HepG2 (cell line): ENCODE results near the gene HAGH. TPM values are rescaled to one million over a fixed set of nuclear protein-coding genes. Genes with fewer than 3 reads are reported as not detected.

Source experiments
- ATF3 ChIP-seq: sonication (generic); formaldehyde crosslinking; IDR thresholded peaks from 2 replicates; pipeline ENCODE4 v1.4.0; 2020; ENCODE audit warnings: missing genetic modification reagents
- HDAC1 ChIP-seq: sonication (generic); formaldehyde crosslinking; IDR thresholded peaks from 2 replicates; pipeline ENCODE4 v1.5.1; 2020; ENCODE audit warnings: mild to moderate bottlenecking, missing genetic modification reagents
- KLF11 ChIP-seq: IDR thresholded peaks from 2 replicates; pipeline ENCODE4 v1.6.1; 2016; ENCODE audit warnings: missing compliant biosample characterization
- PCBP2 ChIP-seq: fragments of 200-400 bp; formaldehyde crosslinking; optimal IDR thresholded peaks from 2 replicates; pipeline ENCODE3; 2018; ENCODE audit warnings: low read length, low read depth; ENCODE audit not compliant: poor library complexity, severe bottlenecking
- RXRA ChIP-seq: sonication (generic); formaldehyde crosslinking; IDR thresholded peaks from 2 replicates; pipeline ENCODE4 v1.5.1; 2020; ENCODE audit warnings: missing genetic modification reagents
- TBX2 ChIP-seq: sonication (generic); formaldehyde crosslinking; IDR thresholded peaks from 2 replicates; pipeline ENCODE4 v1.5.0; 2020; ENCODE audit warnings: missing genetic modification reagents, mild to moderate bottlenecking, borderline replicate concordance
- TEAD3 ChIP-seq: optimal IDR thresholded peaks from 2 replicates; pipeline ENCODE3; 2016; ENCODE audit warnings: borderline replicate concordance
- TIGD3 ChIP-seq: sonication (generic); formaldehyde crosslinking; IDR thresholded peaks from 2 replicates; pipeline ENCODE4 v1.5.1; 2020; ENCODE audit warnings: mild to moderate bottlenecking, missing genetic modification reagents, borderline replicate concordance
- ZBTB2 ChIP-seq: sonication (generic); formaldehyde crosslinking; IDR thresholded peaks from 2 replicates; pipeline ENCODE4 v1.8.0; 2022; ENCODE audit warnings: low read depth, missing genetic modification reagents
- ZBTB7A ChIP-seq: sonication (generic); formaldehyde crosslinking; IDR thresholded peaks from 2 replicates; pipeline ENCODE4 v1.8.0; 2022; ENCODE audit warnings: mild to moderate bottlenecking, missing genetic modification reagents
- ZNF513 ChIP-seq: sonication (generic); formaldehyde crosslinking; conservative IDR thresholded peaks from 2 replicates; pipeline ENCODE4 v1.5.0; 2020; ENCODE audit warnings: missing genetic modification reagents
- ZNF720 ChIP-seq: sonication (generic); formaldehyde crosslinking; IDR thresholded peaks from 2 replicates; pipeline ENCODE4 v1.4.0; 2020; ENCODE audit warnings: missing genetic modification reagents
- ZNF747 ChIP-seq: sonication (generic); formaldehyde crosslinking; IDR thresholded peaks from 2 replicates; pipeline ENCODE4 v1.8.1; 2023; ENCODE audit warnings: missing genetic modification reagents, mild to moderate bottlenecking, borderline replicate concordance
- polyA plus RNA-seq, 8 experiments: library from polyadenylated mRNA; depleted of rRNA in 3 of 8; stranded (reverse) in 7 of 8; unstranded in 1 of 8; fragments of >200 nt; fragmentation: Illumina TruSeq in 4 of 8; extraction: Trizol in 4 of 8; gene quantifications; 2 replicates each; pipeline versions ENCODE4 v1.2.1 to v1.2.3, GENCODE V29; 2011 to 2016; ENCODE audit warnings: low read depth in 4 of 8, missing spikeins in 1 of 8, mixed read lengths in 1 of 8; ENCODE audit not compliant: insufficient read depth in 1 of 8
- total RNA-seq, 5 experiments: library from RNA; depleted of rRNA; stranded (reverse); fragments of >200 nt; fragmentation: Illumina TruSeq; extraction: Trizol; gene quantifications; 2 replicates each; pipeline ENCODE4 v1.2.3, GENCODE V29; 2016; ENCODE audit warnings: low read depth in 1 of 5
- TF ChIP-seq, protein P1 (sequence below): sonication (generic); formaldehyde crosslinking; IDR thresholded peaks from 2 replicates; pipeline ENCODE4 v1.4.0; 2020; ENCODE audit warnings: missing genetic modification reagents, borderline replicate concordance
- TF ChIP-seq, protein P2 (sequence below): sonication (generic); formaldehyde crosslinking; IDR thresholded peaks from 2 replicates; pipeline ENCODE4 v1.4.0; 2020; ENCODE audit warnings: missing genetic modification reagents

HAGH gene
- total and polyA plus RNA-seq, 2 of the 13 experiments (the other 11 are each of a cell fraction or from before 2014, with no cell fraction given): 70.4 to 95.4 TPM

DNA sequence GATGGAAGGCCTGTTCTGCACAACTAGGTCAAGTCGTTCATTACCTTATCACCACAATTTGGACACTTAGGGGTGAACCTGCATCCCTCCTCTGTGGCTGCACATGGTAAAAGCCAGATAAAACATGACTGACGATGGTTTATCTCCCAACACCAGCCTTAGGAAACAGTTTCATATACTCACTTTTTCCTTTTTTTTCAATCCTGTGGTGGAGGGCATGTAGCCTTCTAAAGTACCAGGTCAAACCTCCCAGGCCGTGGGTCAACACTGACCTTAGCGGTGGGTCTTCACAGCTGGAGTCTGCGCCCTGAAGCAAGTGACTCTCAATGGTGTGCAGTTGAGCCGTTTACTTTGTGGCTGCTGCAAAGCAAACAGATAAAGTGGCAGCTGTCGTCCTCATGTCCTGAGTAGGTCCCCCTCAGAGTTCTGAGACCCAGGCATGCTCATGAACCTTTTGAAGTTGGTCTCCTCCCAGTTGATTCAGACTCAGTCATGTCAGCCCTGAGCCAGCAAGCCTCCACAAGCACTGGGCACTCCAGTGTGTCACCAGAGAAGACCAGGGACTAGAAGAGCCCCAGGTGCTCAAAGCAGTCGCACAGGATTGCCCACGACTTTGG is 6.3 kb upstream of the HAGH start (continued):
- TF ChIP-seq TIGD3 (CRISPR knock-in tag): no peak
- no peak for TF ChIP-seq ZNF513 (CRISPR knock-in tag)
- peak; percentile 27 for TF ChIP-seq TEAD3
- peak; percentile 69; the same call in 1 of the 2 replicates for TF ChIP-seq TBX2
- TF ChIP-seq ZBTB2 (CRISPR knock-in tag): no peak
- no peak for TF ChIP-seq ATF3 (CRISPR knock-in tag)
- TF ChIP-seq PCBP2: no peak
- TF ChIP-seq, protein P1, sequence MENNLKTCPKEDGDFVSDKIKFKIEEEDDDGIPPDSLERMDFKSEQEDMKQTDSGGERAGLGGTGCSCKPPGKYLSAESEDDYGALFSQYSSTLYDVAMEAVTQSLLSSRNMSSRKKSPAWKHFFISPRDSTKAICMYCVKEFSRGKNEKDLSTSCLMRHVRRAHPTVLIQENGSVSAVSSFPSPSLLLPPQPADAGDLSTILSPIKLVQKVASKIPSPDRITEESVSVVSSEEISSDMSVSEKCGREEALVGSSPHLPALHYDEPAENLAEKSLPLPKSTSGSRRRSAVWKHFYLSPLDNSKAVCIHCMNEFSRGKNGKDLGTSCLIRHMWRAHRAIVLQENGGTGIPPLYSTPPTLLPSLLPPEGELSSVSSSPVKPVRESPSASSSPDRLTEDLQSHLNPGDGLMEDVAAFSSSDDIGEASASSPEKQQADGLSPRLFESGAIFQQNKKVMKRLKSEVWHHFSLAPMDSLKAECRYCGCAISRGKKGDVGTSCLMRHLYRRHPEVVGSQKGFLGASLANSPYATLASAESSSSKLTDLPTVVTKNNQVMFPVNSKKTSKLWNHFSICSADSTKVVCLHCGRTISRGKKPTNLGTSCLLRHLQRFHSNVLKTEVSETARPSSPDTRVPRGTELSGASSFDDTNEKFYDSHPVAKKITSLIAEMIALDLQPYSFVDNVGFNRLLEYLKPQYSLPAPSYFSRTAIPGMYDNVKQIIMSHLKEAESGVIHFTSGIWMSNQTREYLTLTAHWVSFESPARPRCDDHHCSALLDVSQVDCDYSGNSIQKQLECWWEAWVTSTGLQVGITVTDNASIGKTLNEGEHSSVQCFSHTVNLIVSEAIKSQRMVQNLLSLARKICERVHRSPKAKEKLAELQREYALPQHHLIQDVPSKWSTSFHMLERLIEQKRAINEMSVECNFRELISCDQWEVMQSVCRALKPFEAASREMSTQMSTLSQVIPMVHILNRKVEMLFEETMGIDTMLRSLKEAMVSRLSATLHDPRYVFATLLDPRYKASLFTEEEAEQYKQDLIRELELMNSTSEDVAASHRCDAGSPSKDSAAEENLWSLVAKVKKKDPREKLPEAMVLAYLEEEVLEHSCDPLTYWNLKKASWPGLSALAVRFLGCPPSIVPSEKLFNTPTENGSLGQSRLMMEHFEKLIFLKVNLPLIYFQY (CRISPR knock-in tag): 0 out of 2 replicates have a peak, but pooled peaks have one; percentile 30
- no peak for TF ChIP-seq KLF11 (CRISPR knock-in tag)
- TF ChIP-seq ZNF747 (CRISPR knock-in tag): 0 out of 2 replicates have a peak, but pooled peaks have one; percentile 25
- TF ChIP-seq ZBTB7A: no peak
- TF ChIP-seq, protein P2, sequence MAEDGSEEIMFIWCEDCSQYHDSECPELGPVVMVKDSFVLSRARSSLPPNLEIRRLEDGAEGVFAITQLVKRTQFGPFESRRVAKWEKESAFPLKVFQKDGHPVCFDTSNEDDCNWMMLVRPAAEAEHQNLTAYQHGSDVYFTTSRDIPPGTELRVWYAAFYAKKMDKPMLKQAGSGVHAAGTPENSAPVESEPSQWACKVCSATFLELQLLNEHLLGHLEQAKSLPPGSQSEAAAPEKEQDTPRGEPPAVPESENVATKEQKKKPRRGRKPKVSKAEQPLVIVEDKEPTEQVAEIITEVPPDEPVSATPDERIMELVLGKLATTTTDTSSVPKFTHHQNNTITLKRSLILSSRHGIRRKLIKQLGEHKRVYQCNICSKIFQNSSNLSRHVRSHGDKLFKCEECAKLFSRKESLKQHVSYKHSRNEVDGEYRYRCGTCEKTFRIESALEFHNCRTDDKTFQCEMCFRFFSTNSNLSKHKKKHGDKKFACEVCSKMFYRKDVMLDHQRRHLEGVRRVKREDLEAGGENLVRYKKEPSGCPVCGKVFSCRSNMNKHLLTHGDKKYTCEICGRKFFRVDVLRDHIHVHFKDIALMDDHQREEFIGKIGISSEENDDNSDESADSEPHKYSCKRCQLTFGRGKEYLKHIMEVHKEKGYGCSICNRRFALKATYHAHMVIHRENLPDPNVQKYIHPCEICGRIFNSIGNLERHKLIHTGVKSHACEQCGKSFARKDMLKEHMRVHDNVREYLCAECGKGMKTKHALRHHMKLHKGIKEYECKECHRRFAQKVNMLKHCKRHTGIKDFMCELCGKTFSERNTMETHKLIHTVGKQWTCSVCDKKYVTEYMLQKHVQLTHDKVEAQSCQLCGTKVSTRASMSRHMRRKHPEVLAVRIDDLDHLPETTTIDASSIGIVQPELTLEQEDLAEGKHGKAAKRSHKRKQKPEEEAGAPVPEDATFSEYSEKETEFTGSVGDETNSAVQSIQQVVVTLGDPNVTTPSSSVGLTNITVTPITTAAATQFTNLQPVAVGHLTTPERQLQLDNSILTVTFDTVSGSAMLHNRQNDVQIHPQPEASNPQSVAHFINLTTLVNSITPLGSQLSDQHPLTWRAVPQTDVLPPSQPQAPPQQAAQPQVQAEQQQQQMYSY (CRISPR knock-in tag): no peak
- peak; percentile 87 for TF ChIP-seq RXRA
- TF ChIP-seq ZNF720 (CRISPR knock-in tag): no peak
- peak; percentile 86 for TF ChIP-seq HDAC1 (CRISPR knock-in tag)
